Fibroblast of mammary gland (primary cell): ENCODE results near the gene MYBPC2.

Source experiments
- DNase-seq: peaks from one replicate; pipeline ENCODE4 v3.0.0-alpha.2; 2010; ENCODE audit warnings: low read depth
- H3K4me3 ChIP-seq: 2 replicates; pipeline ENCODE4 v1.5.1; 2011; ENCODE audit warnings: low read depth, mild to moderate bottlenecking, low read length, moderate library complexity; ENCODE audit not compliant: control insufficient read depth
- TF ChIP-seq, protein P1 (sequence below): conservative IDR thresholded peaks from 2 replicates; pipeline ENCODE4 v1.5.1; 2011; ENCODE audit warnings: low read depth, low read length, inconsistent platforms; ENCODE audit not compliant: control insufficient read depth, insufficient read depth

Gene MYBPC2

DNA sequence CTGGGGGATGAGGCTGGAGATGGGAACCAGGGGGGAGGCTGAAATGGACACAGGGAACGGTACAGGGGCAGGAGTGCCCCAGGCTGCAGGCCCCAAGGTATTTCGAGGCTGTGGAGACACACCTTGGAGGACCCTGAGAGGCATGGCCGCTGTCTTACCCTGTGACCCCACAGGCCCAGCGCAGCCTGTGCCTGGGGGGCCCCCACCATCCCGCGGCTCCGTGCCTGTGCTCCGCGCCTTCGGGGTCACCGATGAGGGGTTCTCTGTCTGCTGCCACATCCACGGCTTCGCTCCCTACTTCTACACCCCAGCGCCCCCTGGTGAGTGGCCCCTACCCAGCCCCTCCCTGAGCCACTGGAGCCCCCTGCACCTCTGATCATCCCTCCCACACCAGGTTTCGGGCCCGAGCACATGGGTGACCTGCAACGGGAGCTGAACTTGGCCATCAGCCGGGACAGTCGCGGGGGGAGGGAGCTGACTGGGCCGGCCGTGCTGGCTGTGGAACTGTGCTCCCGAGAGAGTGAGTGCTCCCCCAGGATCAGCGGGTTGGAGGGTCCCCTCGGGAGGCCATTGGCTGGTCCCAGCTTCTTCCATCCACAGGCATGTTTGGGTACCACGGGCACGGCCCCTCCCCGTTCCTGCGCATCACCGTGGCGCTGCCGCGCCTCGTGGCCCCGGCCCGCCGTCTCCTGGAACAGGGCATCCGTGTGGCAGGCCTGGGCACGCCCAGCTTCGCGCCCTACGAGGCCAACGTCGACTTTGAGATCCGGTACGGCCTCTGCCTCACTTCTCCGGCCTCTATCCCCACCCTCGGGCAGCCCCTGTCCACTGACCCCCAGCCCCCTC lies 30.9 kb upstream of the MYBPC2 start:
- no peak for DNase-seq
- H3K4me3 ChIP-seq: no peak overlapping the region
- TF ChIP-seq, protein P1, sequence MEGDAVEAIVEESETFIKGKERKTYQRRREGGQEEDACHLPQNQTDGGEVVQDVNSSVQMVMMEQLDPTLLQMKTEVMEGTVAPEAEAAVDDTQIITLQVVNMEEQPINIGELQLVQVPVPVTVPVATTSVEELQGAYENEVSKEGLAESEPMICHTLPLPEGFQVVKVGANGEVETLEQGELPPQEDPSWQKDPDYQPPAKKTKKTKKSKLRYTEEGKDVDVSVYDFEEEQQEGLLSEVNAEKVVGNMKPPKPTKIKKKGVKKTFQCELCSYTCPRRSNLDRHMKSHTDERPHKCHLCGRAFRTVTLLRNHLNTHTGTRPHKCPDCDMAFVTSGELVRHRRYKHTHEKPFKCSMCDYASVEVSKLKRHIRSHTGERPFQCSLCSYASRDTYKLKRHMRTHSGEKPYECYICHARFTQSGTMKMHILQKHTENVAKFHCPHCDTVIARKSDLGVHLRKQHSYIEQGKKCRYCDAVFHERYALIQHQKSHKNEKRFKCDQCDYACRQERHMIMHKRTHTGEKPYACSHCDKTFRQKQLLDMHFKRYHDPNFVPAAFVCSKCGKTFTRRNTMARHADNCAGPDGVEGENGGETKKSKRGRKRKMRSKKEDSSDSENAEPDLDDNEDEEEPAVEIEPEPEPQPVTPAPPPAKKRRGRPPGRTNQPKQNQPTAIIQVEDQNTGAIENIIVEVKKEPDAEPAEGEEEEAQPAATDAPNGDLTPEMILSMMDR: no peak

DNA sequence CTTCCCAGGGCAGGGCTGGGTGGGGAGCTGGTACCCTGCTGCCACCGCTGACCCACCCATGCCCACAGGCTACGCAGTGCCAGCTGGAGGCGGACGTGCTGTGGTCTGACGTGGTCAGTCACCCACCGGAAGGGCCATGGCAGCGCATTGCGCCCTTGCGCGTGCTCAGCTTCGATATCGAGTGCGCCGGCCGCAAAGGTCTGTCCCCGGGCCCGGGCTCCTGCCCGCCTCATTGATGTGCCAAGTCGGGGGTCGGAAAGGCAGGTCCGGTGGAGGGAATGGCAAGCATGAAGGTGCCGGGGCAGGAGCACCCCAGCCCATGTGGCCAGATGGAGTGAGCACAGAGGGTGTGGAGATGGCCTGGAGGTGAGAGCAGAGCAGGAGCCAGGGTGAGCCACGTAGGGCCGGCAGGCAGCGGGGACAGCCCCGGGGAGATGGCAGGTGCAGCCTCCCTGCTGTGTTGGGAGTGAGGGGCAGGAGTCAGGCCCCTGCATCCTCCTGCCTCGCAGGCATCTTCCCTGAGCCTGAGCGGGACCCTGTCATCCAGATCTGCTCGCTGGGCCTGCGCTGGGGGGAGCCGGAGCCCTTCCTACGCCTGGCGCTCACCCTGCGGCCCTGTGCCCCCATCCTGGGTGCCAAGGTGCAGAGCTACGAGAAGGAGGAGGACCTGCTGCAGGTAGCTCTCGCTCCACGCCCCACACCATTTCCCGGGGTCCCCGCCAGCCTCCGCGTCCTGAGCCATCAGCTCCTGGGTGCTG lies 30.0 kb upstream of the MYBPC2 start:
- no peak overlapping the region for H3K4me3 ChIP-seq
- DNase-seq: no peak
- TF ChIP-seq, protein P1: no peak

DNA sequence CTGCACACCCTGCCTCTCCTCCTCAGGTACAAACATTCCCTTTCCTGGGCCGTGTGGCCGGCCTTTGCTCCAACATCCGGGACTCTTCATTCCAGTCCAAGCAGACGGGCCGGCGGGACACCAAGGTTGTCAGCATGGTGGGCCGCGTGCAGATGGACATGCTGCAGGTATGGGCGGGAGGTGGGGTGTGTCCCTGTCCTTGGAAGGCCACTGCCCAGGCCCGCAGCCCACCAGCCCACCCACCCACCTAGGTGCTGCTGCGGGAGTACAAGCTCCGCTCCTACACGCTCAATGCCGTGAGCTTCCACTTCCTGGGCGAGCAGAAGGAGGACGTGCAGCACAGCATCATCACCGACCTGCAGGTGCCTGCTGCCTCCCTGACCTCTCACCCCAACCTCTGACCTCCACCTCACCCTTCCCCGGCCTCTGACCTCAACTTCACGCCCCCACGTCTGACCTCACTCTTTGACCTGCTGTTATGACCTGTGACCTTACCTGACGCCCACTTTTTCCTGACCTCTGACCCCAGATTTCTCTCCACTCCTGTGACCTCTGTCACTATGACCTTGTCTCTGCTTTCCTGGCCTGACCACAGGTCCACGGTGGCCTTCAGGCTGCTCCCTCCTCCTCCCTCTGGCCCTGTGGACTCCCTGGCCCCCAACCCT lies 26.4 kb upstream of the MYBPC2 start:
- no peak for DNase-seq
- TF ChIP-seq, protein P1: no peak

DNA sequence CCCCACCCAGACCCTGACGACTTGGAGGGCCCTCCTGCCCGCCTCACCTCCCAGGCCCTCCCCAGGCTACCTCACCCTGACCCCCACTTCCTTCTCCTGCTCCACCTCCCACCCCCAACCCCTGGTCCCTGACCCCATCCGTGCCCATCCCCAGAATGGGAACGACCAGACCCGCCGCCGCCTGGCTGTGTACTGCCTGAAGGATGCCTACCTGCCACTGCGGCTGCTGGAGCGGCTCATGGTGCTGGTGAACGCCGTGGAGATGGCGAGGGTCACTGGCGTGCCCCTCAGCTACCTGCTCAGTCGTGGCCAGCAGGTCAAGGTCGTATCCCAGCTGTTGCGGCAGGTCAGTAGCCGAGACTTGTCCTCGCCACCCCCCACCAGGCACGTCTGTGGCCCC lies 25.9 kb upstream of the MYBPC2 start:
- H3K4me3 ChIP-seq: no peak overlapping the region
- DNase-seq: no peak

More for the DNA sequence above, 26.4 kb upstream of the MYBPC2 start:
- no peak overlapping the region for H3K4me3 ChIP-seq

DNA sequence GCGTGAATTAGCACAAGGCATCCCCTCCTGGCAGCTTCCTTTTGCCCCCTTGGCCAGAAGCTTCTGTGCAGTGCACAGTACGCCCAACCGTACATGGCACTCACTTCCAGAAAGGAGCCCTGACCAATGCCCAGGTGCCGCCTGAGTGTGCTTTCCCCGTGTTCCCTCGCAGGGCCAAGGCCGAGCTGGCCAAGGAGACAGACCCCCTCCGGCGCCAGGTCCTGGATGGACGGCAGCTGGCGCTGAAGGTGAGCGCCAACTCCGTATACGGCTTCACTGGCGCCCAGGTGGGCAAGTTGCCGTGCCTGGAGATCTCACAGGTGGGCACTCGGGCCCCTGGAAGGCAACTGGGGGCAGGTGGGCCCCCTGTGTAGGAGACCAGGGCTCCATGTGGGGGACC lies 23.3 kb upstream of the MYBPC2 start:
- TF ChIP-seq, protein P1: no peak
- DNase-seq: no peak
- H3K4me3 ChIP-seq: no peak overlapping the region

More for the DNA sequence above, 25.9 kb upstream of the MYBPC2 start:
- TF ChIP-seq, protein P1: no peak

DNA sequence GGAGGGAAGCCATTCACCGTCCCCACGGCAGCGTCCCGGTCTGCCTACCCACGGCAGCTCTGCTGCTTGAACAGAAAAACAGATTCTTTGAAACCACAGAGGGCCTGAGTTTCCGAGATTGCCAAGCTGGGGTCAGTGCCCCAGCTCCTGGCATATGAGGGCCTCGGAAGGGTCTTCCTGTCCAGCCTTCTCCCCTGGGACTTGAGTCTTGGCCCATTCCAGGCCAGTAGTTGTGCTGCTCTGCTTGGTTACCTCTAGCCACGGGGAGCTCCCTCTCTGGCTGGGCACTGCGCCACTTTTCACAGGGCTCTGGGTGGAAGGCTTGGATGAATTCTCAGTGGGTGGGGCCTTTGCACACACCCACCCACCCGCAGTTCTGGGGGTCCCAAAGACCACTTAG lies 22.6 kb upstream of the MYBPC2 start:
- TF ChIP-seq, protein P1: no peak
- no peak for DNase-seq
- H3K4me3 ChIP-seq: no peak overlapping the region
